Suprapubic skin (tissue), 4 donors: Measurements from ENCODE around the gene DDIT4. TPM values are rescaled to one million over a fixed set of nuclear protein-coding genes. Genes with fewer than 3 reads are reported as not detected.
A peak's percentile ranks its signal among the peaks of the same experiment; 100 is the strongest.
"Not testable (repeated sequence)": the region's sequence is repeated elsewhere in the genome, so short reads cannot be mapped to it uniquely, and the experiment has no call there.

ENCODE experiments used
- DNase-seq, 2 donors: peaks; one replicate each; pipeline ENCODE4 v3.0.0-alpha.2; 2019; ENCODE audit warnings: low spot score in 2 of 2
- H3K27ac ChIP-seq: fragments of 200-600 bp; sonication (generic); one replicate; pipeline ENCODE4 v1.5.1; 2019
- H3K27me3 ChIP-seq: fragments of 200-600 bp; sonication (generic); one replicate; pipeline ENCODE4 v1.5.1; 2019
- H3K36me3 ChIP-seq: fragments of 200-600 bp; sonication (generic); one replicate; pipeline ENCODE4 v1.5.1; 2019
- H3K4me1 ChIP-seq: fragments of 200-600 bp; sonication (generic); one replicate; pipeline ENCODE4 v1.5.1; 2019
- H3K4me3 ChIP-seq: fragments of 200-600 bp; sonication (generic); one replicate; pipeline ENCODE4 v1.5.1; 2019; ENCODE audit warnings: mild to moderate bottlenecking
- H3K9me3 ChIP-seq: fragments of 200-600 bp; sonication (generic); one replicate; pipeline ENCODE4 v1.5.1; 2019
- EP300 ChIP-seq: sonication (generic); formaldehyde crosslinking; IDR thresholded peaks from one replicate; pipeline ENCODE4 v1.6.1; 2017; ENCODE audit warnings: antibody characterized with exemption
- POLR2A ChIP-seq, 2 donors: fragments of 450-650 bp; IDR thresholded peaks; one replicate each; pipeline ENCODE4 v1.6.1; 2017; ENCODE audit warnings: antibody characterized with exemption in 2 of 2, mild to moderate bottlenecking in 2 of 2, moderate library complexity in 2 of 2
- POLR2AphosphoS5 ChIP-seq, 3 donors: sonication (generic); formaldehyde crosslinking; IDR thresholded peaks; one replicate each; pipeline ENCODE4 v1.6.1; 2017; ENCODE audit warnings: antibody characterized with exemption in 3 of 3
- WGBS: methylation state at CpG from one replicate; pipeline ENCODE4 v1.1.5; 2018; 5-methylcytosine and 5-hydroxymethylcytosine counted together
- total RNA-seq, 4 donors: library from RNA; depleted of rRNA; stranded (reverse); fragments of >200 nt; gene quantifications; one replicate each; pipeline ENCODE4 v1.1.0, GENCODE V29; 2016
- TF ChIP-seq, protein P1 (sequence below), 2 donors: fragments of 200-600 bp in 1 of 2; fragments of 450-650 bp in 1 of 2; sonication (generic) in 1 of 2; IDR thresholded peaks; one replicate each; pipeline ENCODE4 v1.5.1; 2016 to 2019; ENCODE audit warnings: antibody characterized with exemption in 2 of 2, mild to moderate bottlenecking in 1 of 2, moderate library complexity in 1 of 2

Gene DDIT4
- total RNA-seq, 4 donors from 2014 or later: 170 to 246 (median 225) TPM

DNA sequence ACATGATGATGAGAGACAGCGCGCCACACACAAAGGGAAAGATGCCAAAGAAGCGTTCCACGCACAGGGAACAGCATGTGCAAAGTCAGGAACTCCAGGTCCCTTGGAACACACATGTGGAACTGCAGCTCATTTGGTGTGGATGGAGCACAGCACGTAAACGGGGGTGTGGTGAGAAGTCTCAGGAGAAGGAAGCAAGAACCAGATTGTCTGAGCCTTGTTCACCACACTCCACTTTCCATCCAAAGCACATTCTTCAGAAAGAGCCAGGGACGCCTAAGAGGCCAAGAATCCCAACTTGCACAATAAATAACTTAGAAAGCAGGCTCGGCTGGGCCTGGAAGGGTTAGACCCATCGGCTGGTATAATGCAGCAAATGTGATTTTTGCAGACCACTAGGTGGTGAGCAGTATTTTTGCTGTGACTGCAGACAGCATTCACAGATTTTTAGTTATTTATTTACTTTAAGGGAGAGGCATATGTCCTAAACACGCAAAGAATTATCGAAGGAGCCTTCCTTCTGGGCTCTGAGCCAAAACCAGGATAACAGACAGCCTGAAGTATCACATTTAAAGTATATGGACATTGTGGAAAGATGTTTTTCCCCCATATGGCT lies 29.8 kb upstream of the DDIT4 start:
- Histone ChIP-seq H3K27me3 (no peaks in the 10 kb centered on the region), H3K27ac (peak overlapping the region; percentile 76), H3K36me3 (no peaks in the 10 kb centered on the region), H3K9me3 (no peaks in the 10 kb centered on the region), H3K4me3 (no peak overlapping the region), H3K4me1 (peaks cover 78% of the 10 kb centered on the region)
- 46% methylated on average over 11 of the region's 11 CpGs for WGBS
- peak; percentile 55 for TF ChIP-seq EP300
- peak in 2 of 3 donors; percentile 89 to 92 for TF ChIP-seq POLR2AphosphoS5 (IDR thresholded peaks at IDR 0.05)
- TF ChIP-seq, protein P1, sequence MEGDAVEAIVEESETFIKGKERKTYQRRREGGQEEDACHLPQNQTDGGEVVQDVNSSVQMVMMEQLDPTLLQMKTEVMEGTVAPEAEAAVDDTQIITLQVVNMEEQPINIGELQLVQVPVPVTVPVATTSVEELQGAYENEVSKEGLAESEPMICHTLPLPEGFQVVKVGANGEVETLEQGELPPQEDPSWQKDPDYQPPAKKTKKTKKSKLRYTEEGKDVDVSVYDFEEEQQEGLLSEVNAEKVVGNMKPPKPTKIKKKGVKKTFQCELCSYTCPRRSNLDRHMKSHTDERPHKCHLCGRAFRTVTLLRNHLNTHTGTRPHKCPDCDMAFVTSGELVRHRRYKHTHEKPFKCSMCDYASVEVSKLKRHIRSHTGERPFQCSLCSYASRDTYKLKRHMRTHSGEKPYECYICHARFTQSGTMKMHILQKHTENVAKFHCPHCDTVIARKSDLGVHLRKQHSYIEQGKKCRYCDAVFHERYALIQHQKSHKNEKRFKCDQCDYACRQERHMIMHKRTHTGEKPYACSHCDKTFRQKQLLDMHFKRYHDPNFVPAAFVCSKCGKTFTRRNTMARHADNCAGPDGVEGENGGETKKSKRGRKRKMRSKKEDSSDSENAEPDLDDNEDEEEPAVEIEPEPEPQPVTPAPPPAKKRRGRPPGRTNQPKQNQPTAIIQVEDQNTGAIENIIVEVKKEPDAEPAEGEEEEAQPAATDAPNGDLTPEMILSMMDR (IDR thresholded peaks at IDR 0.05): peak in 1 of 2 donors; percentile 40
- TF ChIP-seq POLR2A (IDR thresholded peaks at IDR 0.05): no peak
- DNase-seq: peak; percentile 85 to 89

- Histone ChIP-seq H3K9me3 (no peaks in the 10 kb centered on the region), H3K4me3 (no peak overlapping the region), H3K36me3 (no peaks in the 10 kb centered on the region), H3K27ac (peak overlapping the region; percentile 76), H3K4me1 (peaks cover 85% of the 10 kb centered on the region), H3K27me3 (no peaks in the 10 kb centered on the region)
- no peak for TF ChIP-seq EP300
- TF ChIP-seq, protein P1 (IDR thresholded peaks at IDR 0.05): no peak
- TF ChIP-seq POLR2AphosphoS5 (IDR thresholded peaks at IDR 0.05): no peak
- TF ChIP-seq POLR2A (IDR thresholded peaks at IDR 0.05): no peak
- no peak for DNase-seq
- WGBS: 67% methylated on average over 5 of the region's 5 CpGs
Observed at GRCh38 chr10:72244573-72245038, 29.1 kb upstream of the DDIT4 start.

GRCh38 chr10:72245949-72246525 lies 27.7 kb upstream of the DDIT4 start:
- no peak for TF ChIP-seq POLR2AphosphoS5 (IDR thresholded peaks at IDR 0.05)
- no peak for TF ChIP-seq POLR2A (IDR thresholded peaks at IDR 0.05)
- TF ChIP-seq EP300: no peak
- TF ChIP-seq, protein P1 (IDR thresholded peaks at IDR 0.05): no peak
- Histone ChIP-seq H3K27me3 (no peaks in the 10 kb centered on the region), H3K9me3 (no peaks in the 10 kb centered on the region), H3K4me3 (no peak overlapping the region), H3K4me1 (peaks cover 99% of the 10 kb centered on the region), H3K36me3 (no peaks in the 10 kb centered on the region), H3K27ac (peak overlapping the region; percentile 92)
- DNase-seq: no peak
- 4% methylated on average over 3 of the region's 3 CpGs for WGBS

GRCh38 chr10:72248468-72249151 lies 25.1 kb upstream of the DDIT4 start:
- Histone ChIP-seq H3K27ac (peak overlapping the region; percentile 92), H3K9me3 (no peaks in the 10 kb centered on the region), H3K36me3 (no peaks in the 10 kb centered on the region), H3K4me3 (peak overlapping the region; percentile 28), H3K4me1 (peaks cover 99% of the 10 kb centered on the region), H3K27me3 (no peaks in the 10 kb centered on the region)
- peak in 1 of 2 donors; percentile 33 for TF ChIP-seq POLR2A (IDR thresholded peaks at IDR 0.05)
- peak; percentile 85 for TF ChIP-seq EP300
- TF ChIP-seq, protein P1 (IDR thresholded peaks at IDR 0.05): no peak
- TF ChIP-seq POLR2AphosphoS5 (IDR thresholded peaks at IDR 0.05): peak; percentile 47 to 98 (median 74)
- DNase-seq: peak; percentile 91 to 92
- WGBS: 5% methylated on average over 8 of the region's 10 CpGs

DNA sequence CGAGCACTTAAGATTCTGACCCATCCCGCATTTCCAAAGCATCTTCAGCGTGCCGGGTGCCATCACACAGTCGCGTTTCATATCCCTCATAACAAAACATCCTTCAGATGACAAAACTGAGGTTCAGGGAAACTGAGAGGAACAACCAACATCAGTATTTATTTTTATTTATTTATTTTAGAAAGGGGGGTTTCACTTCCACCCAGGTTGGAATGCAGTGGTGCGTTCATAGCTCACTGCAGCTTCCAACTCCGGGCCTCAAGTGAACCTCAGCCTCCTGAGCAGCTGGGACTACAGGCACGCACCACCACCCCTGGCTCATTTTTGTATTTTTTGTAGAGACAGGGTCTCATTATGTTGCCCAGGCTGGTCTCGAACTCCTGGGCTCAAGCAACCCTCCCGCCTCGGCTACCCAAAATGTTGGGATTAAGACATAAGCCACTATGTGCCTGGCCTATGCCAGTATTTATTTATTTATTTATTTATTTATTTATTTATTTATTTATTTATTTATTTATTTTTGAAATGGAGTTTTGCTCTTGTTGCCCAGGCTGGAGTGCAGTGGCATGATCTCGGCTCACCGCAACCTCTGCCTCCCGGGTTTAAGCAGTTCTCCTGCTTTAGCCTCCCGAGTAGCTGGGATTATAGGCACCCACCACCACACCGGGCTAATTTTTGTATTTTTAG lies 24.4 kb upstream of the DDIT4 start:
- not testable (repeated sequence) for H3K9me3 ChIP-seq, H3K4me3 ChIP-seq, DNase-seq, H3K27me3 ChIP-seq, H3K36me3 ChIP-seq
- 88% methylated on average over 17 of the region's 17 CpGs for WGBS
- Histone ChIP-seq H3K4me1 (peaks cover 100% of the 10 kb centered on the region), H3K27ac (peak overlapping the region; percentile 92)
